IMR-90 (cell line): ENCODE data around the gene NME7. TPM values are rescaled to one million over a fixed set of nuclear protein-coding genes. Genes with fewer than 3 reads are reported as not detected.
"Not testable (repeated sequence)": the region's sequence is repeated elsewhere in the genome, so short reads cannot be mapped to it uniquely, and the experiment has no call there.

Experiments used
- ATAC-seq: fragments of 200-7000 bp; cut with Tn5 transposase; 2 replicates; pipeline ENCODE4 v1.9.1; 2020; ENCODE audit warnings: low read depth, mild to moderate bottlenecking, moderate library complexity
- BruUV-seq: library from RNA; stranded (reverse); fragments of 400-500 nt; replicated peaks from 2 replicates; lab custom pipeline; 2021; lab: Mats Ljungman, UMichigan
- CTCF ChIA-PET: fragments of 300-600 bp; formaldehyde crosslinking; extraction: SDS; loops from one replicate; lab custom pipeline; 2021; ENCODE audit warnings: antibody characterized with exemption; lab: Yijun Ruan, JAX
- POLR2A ChIA-PET: fragments of 300-600 bp; sonication (Branson Sonifier 250); formaldehyde crosslinking; loops from one replicate; lab custom pipeline; 2022; ENCODE audit warnings: antibody characterized with exemption; ENCODE audit not compliant: unreplicated experiment; lab: Charles Lee
- DNase-seq: peaks from one replicate; pipeline ENCODE4 v3.0.0; 2013
- H2AFZ ChIP-seq: replicated peaks from 2 replicates; pipeline ENCODE3; 2013; ENCODE audit warnings: low read length, mild to moderate bottlenecking; ENCODE audit not compliant: poor library complexity
- H2AK5ac ChIP-seq: 2 replicates; pipeline ENCODE4 v1.6.1; 2013; ENCODE audit warnings: low read depth, low read length, inconsistent platforms
- H2AK9ac ChIP-seq: replicated peaks from 2 replicates; pipeline ENCODE3; 2013; ENCODE audit warnings: mild to moderate bottlenecking, low read depth, low read length, moderate library complexity; ENCODE audit not compliant: poor library complexity
- H2BK120ac ChIP-seq: 2 replicates; pipeline ENCODE4 v1.6.1; 2013; ENCODE audit warnings: low read depth, low read length, inconsistent platforms
- H2BK15ac ChIP-seq: 3 replicates; pipeline ENCODE4 v1.6.1; 2013; ENCODE audit warnings: low read depth, low read length, inconsistent platforms
- H2BK20ac ChIP-seq: 2 replicates; pipeline ENCODE4 v1.6.1; 2013; ENCODE audit warnings: low read depth, mild to moderate bottlenecking, inconsistent platforms, low read length, moderate library complexity
- H2BK5ac ChIP-seq: 2 replicates; pipeline ENCODE4 v1.6.1; 2013; ENCODE audit warnings: mild to moderate bottlenecking, low read depth, low read length, inconsistent platforms; ENCODE audit not compliant: poor library complexity, severe bottlenecking
- H3K14ac ChIP-seq: replicated peaks from 2 replicates; pipeline ENCODE4 v1.6.1; 2013; ENCODE audit warnings: low read depth, low read length, inconsistent platforms
- H3K18ac ChIP-seq: 2 replicates; pipeline ENCODE4 v1.6.1; 2013; ENCODE audit warnings: low read depth, low read length, control low read depth
- H3K23ac ChIP-seq: 2 replicates; pipeline ENCODE4 v1.6.1; 2013; ENCODE audit warnings: low read depth, low read length, inconsistent platforms
- H3K27ac ChIP-seq: 2 replicates; pipeline ENCODE4 v1.5.1; 2013; ENCODE audit warnings: mild to moderate bottlenecking, control low read depth, low read length; ENCODE audit not compliant: insufficient read depth
- H3K27me3 ChIP-seq: 2 replicates; pipeline ENCODE4 v1.6.1; 2013; ENCODE audit warnings: low read length; ENCODE audit not compliant: control insufficient read depth, insufficient read depth
- H3K36me3 ChIP-seq: 2 replicates; pipeline ENCODE4 v1.6.1; 2013; ENCODE audit warnings: low read length, mixed read lengths; ENCODE audit not compliant: control insufficient read depth, insufficient read depth
- H3K4ac ChIP-seq: 2 replicates; pipeline ENCODE4 v1.6.1; 2013; ENCODE audit warnings: low read depth, low read length, inconsistent platforms
- H3K4me1 ChIP-seq: 2 replicates; pipeline ENCODE4 v1.6.1; 2013; ENCODE audit warnings: low read length, mixed read lengths; ENCODE audit not compliant: control insufficient read depth, insufficient read depth
- H3K4me2 ChIP-seq: 2 replicates; pipeline ENCODE4 v1.6.1; 2013; ENCODE audit warnings: low read depth, mild to moderate bottlenecking, control low read depth, low read length, moderate library complexity
- H3K4me3 ChIP-seq: 2 replicates; pipeline ENCODE4 v1.5.1; 2013; ENCODE audit warnings: low read depth, mild to moderate bottlenecking, control low read depth, low read length, moderate library complexity; ENCODE audit not compliant: insufficient read depth
- H3K56ac ChIP-seq: 2 replicates; pipeline ENCODE4 v1.6.1; 2013; ENCODE audit warnings: low read length, inconsistent platforms; ENCODE audit not compliant: insufficient read depth; ENCODE audit errors: extremely low read depth
- H3K79me1 ChIP-seq, 2 experiments: 2 replicates each; pipeline ENCODE4 v1.6.1; 2013; ENCODE audit warnings: low read length in 2 of 2, inconsistent platforms in 1 of 2, low read depth in 1 of 2
- H3K9ac ChIP-seq: 2 replicates; pipeline ENCODE4 v1.6.1; 2013; ENCODE audit warnings: low read depth, low read length, control low read depth
- H3K9me1 ChIP-seq: 2 replicates; pipeline ENCODE4 v1.6.1; 2013; ENCODE audit warnings: low read length, inconsistent platforms; ENCODE audit not compliant: insufficient read depth
- H3K9me3 ChIP-seq: 2 replicates; pipeline ENCODE4 v1.6.1; 2013; ENCODE audit warnings: low read length; ENCODE audit not compliant: control insufficient read depth, insufficient read depth
- H4K20me1 ChIP-seq: 2 replicates; pipeline ENCODE4 v1.6.1; 2013; ENCODE audit warnings: low read length, inconsistent platforms; ENCODE audit not compliant: insufficient read depth
- H4K5ac ChIP-seq: 2 replicates; pipeline ENCODE4 v1.6.1; 2013; ENCODE audit warnings: mild to moderate bottlenecking, low read depth, low read length, control low read depth
- H4K8ac ChIP-seq, 2 experiments: 2 replicates each; pipeline ENCODE4 v1.6.1; 2013; ENCODE audit warnings: low read depth in 2 of 2, low read length in 2 of 2, control low read depth in 1 of 2, inconsistent platforms in 1 of 2
- H4K91ac ChIP-seq: 2 replicates; pipeline ENCODE4 v1.6.1; 2013; ENCODE audit warnings: low read depth, low read length, inconsistent platforms; ENCODE audit not compliant: insufficient read depth
- WGBS, 2 experiments: methylation state at CpG; one replicate each; pipeline versions ENCODE4 v1.1.5 to v1.1.7; 2013; ENCODE audit warnings: missing lambda C conversion rate in 2 of 2; ENCODE audit not compliant: insufficient read length in 1 of 2; ENCODE audit errors: extremely low coverage in 2 of 2; 5-methylcytosine and 5-hydroxymethylcytosine counted together
- dilution Hi-C: fragments of 300-500 bp; cut with HindIII; formaldehyde crosslinking; loops from one replicate; pipeline ENCODE4 v1.14.3; 2018; ENCODE audit warnings: low sequenced_read_pairs; ENCODE audit not compliant: unreplicated experiment
- in situ Hi-C: fragments of 300-500 bp; cut with MboI; formaldehyde crosslinking; loops from 3 replicates; pipeline ENCODE4 v1.14.3; 2019; ENCODE audit warnings: low sequenced_read_pairs, inconsistent platforms, mixed read lengths
- intact Hi-C: fragments of 100-400 bp; cut with micrococcal nuclease; formaldehyde crosslinking; loops from 2 replicates; pipeline ENCODE4 v1.10.0; 2022
- polyA plus RNA-seq, 3 experiments: library from polyadenylated mRNA; depleted of rRNA; stranded (reverse); fragments of >200 nt; gene quantifications; 2 replicates each; pipeline ENCODE4 v1.2.3, GENCODE V29; 2012; ENCODE audit warnings: low replicate concordance in 1 of 3
- total RNA-seq: library from RNA; depleted of rRNA; stranded (reverse); fragments of >200 nt; gene quantifications from 2 replicates; pipeline ENCODE4 v1.2.3, GENCODE V29; 2012

Gene NME7
- total and polyA plus RNA-seq, 2 of the 4 experiments (the other 2 are of a cell fraction) = 18.3 to 22.4 TPM

DNA sequence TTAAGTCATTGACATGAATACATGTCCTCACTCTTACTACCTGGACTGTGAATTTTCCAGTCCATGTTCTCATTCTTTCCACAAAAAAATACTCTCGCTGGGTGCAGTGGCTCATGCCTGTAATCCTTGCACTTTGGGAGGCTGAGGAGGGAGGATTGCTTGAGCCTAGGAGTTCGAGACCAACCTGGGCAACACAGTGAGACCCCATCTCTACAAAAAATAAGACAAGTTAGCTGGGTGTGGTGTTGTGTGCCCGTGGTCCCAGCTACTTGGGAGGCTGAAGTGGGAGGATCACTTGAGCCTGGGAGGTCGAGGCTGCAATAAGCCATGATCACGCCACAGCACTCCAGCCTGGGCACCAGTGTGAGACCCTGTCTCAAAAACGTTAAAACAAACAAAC is 242.0 kb downstream of the NME7 start:
- in situ Hi-C loops, H4K5ac ChIP-seq, H3K56ac ChIP-seq, H3K18ac ChIP-seq, H3K14ac ChIP-seq, H2AK9ac ChIP-seq, H3K27me3 ChIP-seq, H3K4me1 ChIP-seq, ATAC-seq, H2BK15ac ChIP-seq, H3K4ac ChIP-seq, H3K4me3 ChIP-seq, intact Hi-C loops, H3K23ac ChIP-seq, H3K4me2 ChIP-seq, H4K8ac ChIP-seq, H4K91ac ChIP-seq, H3K9me3 ChIP-seq, H3K9ac ChIP-seq, H4K20me1 ChIP-seq, H2AFZ ChIP-seq, BruUV-seq, dilution Hi-C loops, H2BK20ac ChIP-seq, H3K36me3 ChIP-seq, H2AK5ac ChIP-seq, H3K27ac ChIP-seq, H2BK120ac ChIP-seq, H2BK5ac ChIP-seq, CTCF ChIA-PET, DNase-seq: not testable (repeated sequence)
- POLR2A ChIA-PET = interaction anchor here (0.6 kb wide), 1 partner anchor 44 kb away, joined by 5 read pairs; no protein-coding TSS in a partner anchor
- Histone ChIP-seq H3K79me1 (peaks cover 10 to 30% of the 10 kb centered on the region in 2 experiments; a peak in 3 of 4 replicates), H3K9me1 (peaks cover 11% of the 10 kb centered on the region)
- no CpG with 5 or more reads among the region's 6 CpGs for WGBS, 2 experiments
